WERI-Rb-1 (cell line): Measurements from ENCODE around the gene MTERF4.
"Not testable (repeated sequence)": the region's sequence is repeated elsewhere in the genome, so short reads cannot be mapped to it uniquely, and the experiment has no call there.

Source experiments
- DNase-seq: peaks from one replicate; pipeline ENCODE4 v3.0.0-alpha.2; 2020
- H3K27ac ChIP-seq: fragments of 250-450 bp; sonication (Bioruptor Pico); 2 replicates; pipeline ENCODE4 v1.5.1; 2020; ENCODE audit warnings: mild to moderate bottlenecking, moderate library complexity
- H3K27me3 ChIP-seq: fragments of 250-450 bp; sonication (Bioruptor Pico); 2 replicates; pipeline ENCODE4 v1.5.1; 2021; ENCODE audit warnings: mild to moderate bottlenecking, low read depth, moderate library complexity; ENCODE audit not compliant: insufficient read depth, severe bottlenecking
- H3K36me3 ChIP-seq: fragments of 250-450 bp; sonication (Bioruptor Pico); 2 replicates; pipeline ENCODE4 v1.5.1; 2020; ENCODE audit warnings: mild to moderate bottlenecking, moderate library complexity
- H3K4me3 ChIP-seq: 2 replicates; pipeline ENCODE4 v1.5.1; 2011; ENCODE audit warnings: low read depth, mild to moderate bottlenecking, control low read depth, low read length
- H3K9me3 ChIP-seq: fragments of 250-450 bp; sonication (Bioruptor Pico); 2 replicates; pipeline ENCODE4 v1.5.1; 2021; ENCODE audit warnings: mild to moderate bottlenecking, moderate library complexity; ENCODE audit not compliant: severe bottlenecking
- CTCF ChIP-seq: IDR thresholded peaks from 2 replicates; pipeline ENCODE4 v1.5.1; 2011; ENCODE audit warnings: low read depth, mild to moderate bottlenecking, control low read depth, inconsistent platforms, low read length

Gene MTERF4

GRCh38 chr2:241096979-241097378 lies 5.1 kb downstream of the MTERF4 start:
- Histone ChIP-seq H3K36me3 (peaks cover 75% of the 10 kb centered on the region), H3K4me3 (no peak overlapping the region), H3K27me3 (no peaks in the 10 kb centered on the region), H3K9me3 (no peaks in the 10 kb centered on the region), H3K27ac (no peak overlapping the region)
- no peak for DNase-seq
- no peak for TF ChIP-seq CTCF

DNA sequence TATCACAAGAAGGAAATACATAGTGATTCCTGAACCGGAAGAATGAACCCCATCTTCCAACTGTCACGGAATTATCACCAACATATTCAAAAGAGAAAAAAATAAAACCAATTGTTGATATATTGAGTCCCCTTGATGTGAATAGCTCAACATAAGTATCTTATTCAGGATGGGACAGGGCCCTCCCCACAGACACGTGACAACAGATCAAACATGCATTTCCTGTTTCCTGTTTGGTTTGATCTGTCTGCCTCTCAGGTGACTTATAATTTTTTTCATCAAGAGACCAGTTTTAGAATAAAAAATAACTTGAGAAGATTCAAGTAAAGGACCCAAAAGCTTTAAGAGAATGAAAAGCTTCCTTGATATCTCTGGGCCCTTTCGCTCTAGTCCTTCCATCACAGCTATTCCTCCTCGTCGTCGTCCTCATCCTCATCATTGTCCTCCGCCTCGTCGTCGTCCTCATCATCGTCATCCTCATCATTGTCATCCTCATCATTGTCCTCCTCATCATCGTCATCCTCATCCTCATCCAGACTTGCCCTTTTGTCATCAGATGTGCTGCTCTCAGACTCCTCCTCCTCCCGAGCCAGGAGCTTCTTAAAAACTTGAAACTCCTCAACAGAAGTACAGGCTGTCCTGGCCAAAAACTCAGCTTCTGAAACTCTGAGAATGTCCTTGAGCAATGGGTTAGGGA lies 6.3 kb downstream of the MTERF4 start:
- Histone ChIP-seq H3K27ac (no peak overlapping the region), H3K9me3 (no peaks in the 10 kb centered on the region), H3K27me3 (no peaks in the 10 kb centered on the region), H3K4me3 (no peak overlapping the region), H3K36me3 (peaks cover 76% of the 10 kb centered on the region)
- DNase-seq: no peak
- TF ChIP-seq CTCF: no peak

DNA sequence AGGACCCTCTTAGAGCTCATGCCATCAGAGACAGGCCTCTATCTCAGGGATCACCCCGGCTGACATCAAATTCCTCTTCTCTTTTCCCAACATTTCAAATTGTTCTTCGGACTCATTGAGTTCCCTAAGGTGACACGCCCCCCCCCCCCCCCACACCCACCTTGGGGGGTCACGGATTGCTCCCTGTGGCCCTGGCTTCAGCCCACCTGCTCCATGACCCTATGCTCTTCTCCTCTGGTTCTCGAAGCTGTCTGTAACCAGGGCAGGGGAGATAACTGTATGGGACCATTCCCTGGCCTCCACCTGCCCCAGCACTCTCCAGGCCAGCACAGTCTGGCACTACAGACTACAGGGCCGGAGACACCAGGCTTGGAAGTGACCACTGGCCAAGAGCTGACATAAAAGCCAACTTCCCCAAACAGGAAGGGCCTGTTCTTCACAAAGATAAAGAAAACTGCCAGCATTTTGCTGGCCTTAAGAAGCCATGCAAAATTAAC lies 7.1 kb downstream of the MTERF4 start:
- no peak overlapping the region for H3K4me3 ChIP-seq
- no peak for TF ChIP-seq CTCF

GRCh38 chr2:241094172-241094571 lies 7.9 kb downstream of the MTERF4 start:
- H3K27me3 ChIP-seq: no peaks in the 10 kb centered on the region
- H3K36me3 ChIP-seq: peaks cover 69% of the 10 kb centered on the region
- no peak for DNase-seq
- H3K9me3 ChIP-seq: no peaks in the 10 kb centered on the region
- H3K4me3 ChIP-seq: no peak overlapping the region
- no peak for TF ChIP-seq CTCF
- H3K27ac ChIP-seq: no peak overlapping the region

More for the DNA sequence above, 7.1 kb downstream of the MTERF4 start:
- Histone ChIP-seq H3K27me3 (no peaks in the 10 kb centered on the region), H3K36me3 (peaks cover 70% of the 10 kb centered on the region), H3K27ac (no peak overlapping the region), H3K9me3 (no peaks in the 10 kb centered on the region)
- DNase-seq: no peak

DNA sequence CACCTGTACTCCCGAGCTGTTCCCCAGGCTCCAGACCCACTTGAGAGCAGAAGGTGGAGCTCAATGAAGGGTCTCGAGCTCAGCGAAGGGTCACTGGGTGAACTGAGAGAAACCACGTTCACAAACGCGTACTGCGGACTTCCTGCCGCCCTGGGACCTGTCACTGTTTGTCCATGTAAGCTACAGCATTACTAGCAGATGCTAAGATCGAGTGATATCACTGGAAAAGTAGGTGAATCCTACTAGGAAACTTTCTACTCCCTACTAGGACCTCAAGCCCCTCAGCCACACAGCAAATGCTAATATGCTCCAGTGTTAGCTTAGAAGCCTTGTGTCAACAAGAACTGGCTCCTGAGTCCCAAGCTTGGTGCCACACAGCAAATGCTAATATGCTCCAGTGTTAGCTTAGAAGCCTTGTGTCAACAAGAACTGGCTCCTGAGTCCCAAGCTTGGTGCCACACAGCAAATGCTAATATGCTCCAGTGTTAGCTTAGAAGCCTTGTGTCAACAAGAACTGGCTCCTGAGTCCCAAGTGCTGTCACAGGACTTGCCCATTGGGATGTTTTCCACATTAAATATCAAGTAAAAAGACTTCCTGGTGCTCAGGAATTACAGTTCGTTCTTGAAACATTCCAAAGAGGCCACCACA lies 8.8 kb downstream of the MTERF4 start:
- H3K36me3 ChIP-seq: peaks cover 71% of the 10 kb centered on the region
- H3K9me3 ChIP-seq, H3K27ac ChIP-seq: not testable (repeated sequence)

GRCh38 chr2:241092677-241093076 lies 9.4 kb downstream of the MTERF4 start:
- peaks cover 75% of the 10 kb centered on the region for H3K36me3 ChIP-seq
- no peak for DNase-seq
- H3K9me3 ChIP-seq: no peaks in the 10 kb centered on the region
- TF ChIP-seq CTCF: no peak
- H3K27ac ChIP-seq: no peak overlapping the region
- H3K27me3 ChIP-seq: no peaks in the 10 kb centered on the region
- H3K4me3 ChIP-seq: no peak overlapping the region

More for the DNA sequence above, 8.8 kb downstream of the MTERF4 start:
- H3K27me3 ChIP-seq, DNase-seq, H3K4me3 ChIP-seq: not testable (repeated sequence)
